GM18508 (cell line): ENCODE measurements around the gene CAMK1D.

Source experiments
- ATAC-seq: cut with Tn5 transposase; IDR thresholded peaks from one replicate; pipeline ENCODE4 v1.9.1; 2021; ENCODE audit warnings: moderate number of reproducible peaks; ENCODE audit not compliant: insufficient read depth, unreplicated experiment

CAMK1D gene

GRCh38 chr10:12397147-12397896 is 48.0 kb downstream of the CAMK1D start:
- ATAC-seq = no peak

GRCh38 chr10:12397941-12398340 is 48.6 kb downstream of the CAMK1D start:
- no peak for ATAC-seq

GRCh38 chr10:12400266-12400931 is 51.1 kb downstream of the CAMK1D start:
- ATAC-seq = no peak

- no peak for ATAC-seq
Observed at GRCh38 chr10:12401466-12401865, 52.1 kb downstream of the CAMK1D start.

GRCh38 chr10:12403119-12403518 is 53.8 kb downstream of the CAMK1D start:
- no peak for ATAC-seq

GRCh38 chr10:12405342-12406320 is 56.3 kb downstream of the CAMK1D start:
- ATAC-seq = no peak

- ATAC-seq = no peak
Observed at GRCh38 chr10:12406764-12407400, 57.5 kb downstream of the CAMK1D start.

GRCh38 chr10:12408472-12408871 is 59.1 kb downstream of the CAMK1D start:
- ATAC-seq = no peak

GRCh38 chr10:12409161-12409560 is 59.8 kb downstream of the CAMK1D start:
- ATAC-seq = no peak

- no peak for ATAC-seq
Observed at GRCh38 chr10:12409613-12410012, 60.3 kb downstream of the CAMK1D start.

GRCh38 chr10:12412666-12413368 is 63.5 kb downstream of the CAMK1D start:
- ATAC-seq = no peak

GRCh38 chr10:12413369-12413711 is 64.0 kb downstream of the CAMK1D start:
- ATAC-seq = no peak

GRCh38 chr10:12414278-12414989 is 65.1 kb downstream of the CAMK1D start:
- no peak for ATAC-seq

GRCh38 chr10:12416344-12417050 is 67.2 kb downstream of the CAMK1D start:
- ATAC-seq = no peak

- ATAC-seq = no peak
Observed at GRCh38 chr10:12417331-12417730, 68.0 kb downstream of the CAMK1D start.

GRCh38 chr10:12418000-12418399 is 68.7 kb downstream of the CAMK1D start:
- ATAC-seq = no peak

- ATAC-seq = no peak
Observed at GRCh38 chr10:12418725-12419261, 69.4 kb downstream of the CAMK1D start.

- ATAC-seq = no peak
Observed at GRCh38 chr10:12419262-12419847, 70.0 kb downstream of the CAMK1D start.
